ENCODE data around the gene NTNG1. TPM values are rescaled to one million over a fixed set of nuclear protein-coding genes. Genes with fewer than 3 reads are reported as not detected.

Gene NTNG1
- total and polyA plus RNA-seq, 2 of the 8 experiments (the other 6 are each of a cell fraction or from before 2014, with no cell fraction given) = 1.2 to 4.1 TPM

GRCh38 chr1:107147843-107148242 lies 7.0 kb downstream of the NTNG1 start:
- no peak overlapping the region for H2BK12ac ChIP-seq (ENCODE audit: low read depth, low read length)
- no peak overlapping the region for H3K4me2 ChIP-seq (ENCODE audit: insufficient read depth in 1 of 2, low read depth in 2 of 2, low read length in 2 of 2)
- H4K91ac ChIP-seq (replicated peaks; ENCODE audit: insufficient read length, low read length) = no peak overlapping the region
- TF ChIP-seq CBX8 (IDR thresholded peaks at IDR 0.05; ENCODE audit: borderline replicate concordance, low read depth, low read length) (no peak), ZNF274 (IDR thresholded peaks at IDR 0.05; ENCODE audit: borderline replicate concordance, extremely low read depth, low read length) (no peak), TEAD4 (IDR thresholded peaks at IDR 0.05; ENCODE audit: low read depth, low read length) (no peak), YY1 (IDR thresholded peaks at IDR 0.05; ENCODE audit: low read depth, low read length) (no peak), SUZ12 (IDR thresholded peaks at IDR 0.05; ENCODE audit: low read length) (no peak), KDM5A (IDR thresholded peaks at IDR 0.05; ENCODE audit: low read length) (no peak), SP4 (IDR thresholded peaks at IDR 0.05; ENCODE audit: low read length) (no peak), RFX5 (IDR thresholded peaks at IDR 0.05; ENCODE audit: borderline replicate concordance, low read depth, low read length) (no peak), NRF1 (IDR thresholded peaks at IDR 0.05; ENCODE audit: low read depth, low read length) (no peak), ASH2L (IDR thresholded peaks at IDR 0.05; ENCODE audit: low read length) (no peak), EP300 (IDR thresholded peaks at IDR 0.05; ENCODE audit: borderline replicate concordance in 1 of 2, low read depth in 2 of 2, low read length in 2 of 2) (no peak), RXRA (IDR thresholded peaks at IDR 0.05; ENCODE audit: insufficient read depth, low read depth, low read length) (no peak), NANOG (IDR thresholded peaks at IDR 0.05; ENCODE audit: insufficient read depth, low read depth, low read length, poor library complexity, severe bottlenecking) (no peak), TCF12 (IDR thresholded peaks at IDR 0.05; ENCODE audit: low read depth, low read length) (no peak), SAP30 (IDR thresholded peaks at IDR 0.05; ENCODE audit: insufficient read depth, insufficient replicate concordance, low read length) (no peak), KDM4A (IDR thresholded peaks at IDR 0.05; ENCODE audit: low read depth, low read length, severe bottlenecking) (no peak)
- no peak overlapping the region for H4K8ac ChIP-seq (ENCODE audit: extremely low read depth, insufficient read depth, low read length)
- no peaks in the 10 kb centered on the region for H3K27me3 ChIP-seq (replicated peaks in 1 of 4; ENCODE audit: control insufficient read depth in 3 of 4, extremely low read depth in 1 of 4, insufficient read depth in 3 of 4, low read length in 3 of 4)
- no peak overlapping the region for H2BK5ac ChIP-seq (ENCODE audit: low read depth, low read length)
- H3K36me3 ChIP-seq (ENCODE audit: control insufficient read depth in 2 of 4, insufficient read depth in 4 of 4, low read length in 3 of 4) = no peaks in the 10 kb centered on the region
- H3K4ac ChIP-seq (replicated peaks; ENCODE audit: insufficient read length, low read depth, low read length) = no peak overlapping the region
- no peaks in the 10 kb centered on the region for H4K20me1 ChIP-seq (replicated peaks in 1 of 2; ENCODE audit: control insufficient read depth in 1 of 2, insufficient read depth in 2 of 2, low read length in 2 of 2)
- no peak overlapping the region for H2BK15ac ChIP-seq (ENCODE audit: low read length)
- no peak overlapping the region for H3K18ac ChIP-seq (ENCODE audit: extremely low read depth, low read length)
- ChIA-PET POLR2A (ENCODE audit: partially characterized antibody) (no interaction called here), CTCF (ENCODE audit: partially characterized antibody) (no interaction called here)
- 94% methylated on average over 6 of the region's 6 CpGs; no CpG with 5 or more reads in 1 of the 2 experiments for WGBS, 2 experiments (ENCODE audit: extremely low coverage in 1 of 2, insufficient coverage in 1 of 2, insufficient read length in 1 of 2, insufficient replicate concordance in 2 of 2, low coverage in 1 of 2, low lambda C conversion rate in 2 of 2, missing lambda C conversion rate in 1 of 2)
- DNase-seq (ENCODE audit: low read depth in 1 of 2, low spot score in 2 of 2) = no peak
- no peaks in the 10 kb centered on the region for H3K4me1 ChIP-seq (replicated peaks in 1 of 4; ENCODE audit: control insufficient read depth in 3 of 4, insufficient read depth in 4 of 4, low read length in 3 of 4)
- H3K23me2 ChIP-seq (ENCODE audit: low read depth, low read length) = no peaks in the 10 kb centered on the region
- H2AK5ac ChIP-seq (ENCODE audit: low read depth, low read length) = no peak overlapping the region
- no peak overlapping the region for H3K14ac ChIP-seq (ENCODE audit: insufficient read length)
- no peaks in the 10 kb centered on the region for H3K9me3 ChIP-seq (ENCODE audit: insufficient read depth in 2 of 2, low read depth in 1 of 2, low read length in 1 of 2)
- H3K79me1 ChIP-seq (ENCODE audit: low read depth, low read length) = no peaks in the 10 kb centered on the region
- no peak overlapping the region for H3K23ac ChIP-seq (ENCODE audit: insufficient read length)
- H2BK120ac ChIP-seq (replicated peaks; ENCODE audit: low read depth, low read length) = no peak overlapping the region
- no peaks in the 10 kb centered on the region for H3K79me2 ChIP-seq (ENCODE audit: control insufficient read depth in 1 of 2, insufficient read depth in 2 of 2, low read length in 2 of 2)
- no peak overlapping the region for H3K9ac ChIP-seq (replicated peaks in 1 of 4; ENCODE audit: extremely low read depth in 1 of 4, low read depth in 3 of 4, low read length in 3 of 4)
- H2BK20ac ChIP-seq (ENCODE audit: low read length) = no peak overlapping the region
- no peak overlapping the region for H4K5ac ChIP-seq (ENCODE audit: insufficient read length, low read depth, low read length)
- no peak overlapping the region for H3K4me3 ChIP-seq (ENCODE audit: extremely low read depth in 1 of 4, insufficient read depth in 2 of 4, low read depth in 3 of 4, low read length in 4 of 4)
- H2AFZ ChIP-seq (ENCODE audit: low read length) = no peak overlapping the region
- no peak for FAIRE-seq
- no peak overlapping the region for H3K56ac ChIP-seq (replicated peaks; ENCODE audit: insufficient read length, low read depth, low read length)
- H3K27ac ChIP-seq (ENCODE audit: low read depth, low read length) = no peak overlapping the region
